IPS DF 4.7 (cell line): ENCODE results near the gene CDCA7L.

Experiments
- DNase-seq: peaks from one replicate; pipeline ENCODE4 v3.0.0-alpha.2; 2013; ENCODE audit warnings: low spot score; ENCODE audit errors: extremely low read depth

Gene CDCA7L, protein sequence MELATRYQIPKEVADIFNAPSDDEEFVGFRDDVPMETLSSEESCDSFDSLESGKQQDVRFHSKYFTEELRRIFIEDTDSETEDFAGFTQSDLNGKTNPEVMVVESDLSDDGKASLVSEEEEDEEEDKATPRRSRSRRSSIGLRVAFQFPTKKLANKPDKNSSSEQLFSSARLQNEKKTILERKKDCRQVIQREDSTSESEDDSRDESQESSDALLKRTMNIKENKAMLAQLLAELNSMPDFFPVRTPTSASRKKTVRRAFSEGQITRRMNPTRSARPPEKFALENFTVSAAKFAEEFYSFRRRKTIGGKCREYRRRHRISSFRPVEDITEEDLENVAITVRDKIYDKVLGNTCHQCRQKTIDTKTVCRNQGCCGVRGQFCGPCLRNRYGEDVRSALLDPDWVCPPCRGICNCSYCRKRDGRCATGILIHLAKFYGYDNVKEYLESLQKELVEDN

GRCh38 chr7:21945454-21946221 is at the start of gene CDCA7L:
Gene CDCA7L, minus strand, starts transcription at chr7:21945899. Its CDS starts 95 bp downstream, at chr7:21945804.
- DNase-seq = no peak

DNA sequence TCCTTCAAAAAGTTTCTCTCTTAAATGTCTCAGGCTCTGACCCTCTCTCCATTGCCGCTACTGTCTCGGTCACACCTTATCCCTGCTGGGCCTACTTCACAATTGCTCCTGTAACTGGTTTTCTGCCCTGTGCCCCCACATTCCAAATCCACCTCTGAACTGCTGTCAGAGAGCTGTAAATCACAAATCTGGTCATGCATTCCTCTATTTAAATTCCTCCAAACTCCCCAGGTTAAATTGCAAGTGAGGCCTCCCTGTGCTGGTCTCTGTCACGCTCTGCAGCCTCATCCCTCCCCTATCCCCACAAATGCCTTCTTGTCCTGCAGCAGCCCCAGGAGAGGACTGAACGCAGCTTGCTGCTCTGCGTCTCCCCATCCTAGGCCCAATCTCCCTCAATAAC is 40.4 kb upstream of the CDCA7L start:
- DNase-seq = no peak

GRCh38 chr7:21984042-21984441 is 38.3 kb upstream of the CDCA7L start:
- DNase-seq = no peak

DNA sequence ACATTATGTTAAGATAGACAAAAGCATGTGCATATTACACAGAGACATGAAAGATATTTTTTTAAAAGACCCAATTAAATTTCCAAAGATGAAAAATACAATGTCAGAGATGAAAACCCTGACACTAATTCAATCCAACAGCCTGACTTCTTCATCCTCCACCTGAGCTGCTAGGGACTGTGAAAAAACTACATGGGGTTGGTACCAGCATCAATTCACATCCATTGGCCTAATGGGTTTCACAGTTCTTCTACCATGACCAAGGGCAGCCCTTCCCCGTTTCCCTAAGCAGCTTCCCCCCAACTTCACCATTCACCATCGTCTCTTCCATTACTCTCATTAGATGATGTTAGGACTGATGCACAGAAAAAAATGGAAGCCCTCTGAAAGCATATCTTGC is 37.4 kb upstream of the CDCA7L start:
- DNase-seq = no peak

DNA sequence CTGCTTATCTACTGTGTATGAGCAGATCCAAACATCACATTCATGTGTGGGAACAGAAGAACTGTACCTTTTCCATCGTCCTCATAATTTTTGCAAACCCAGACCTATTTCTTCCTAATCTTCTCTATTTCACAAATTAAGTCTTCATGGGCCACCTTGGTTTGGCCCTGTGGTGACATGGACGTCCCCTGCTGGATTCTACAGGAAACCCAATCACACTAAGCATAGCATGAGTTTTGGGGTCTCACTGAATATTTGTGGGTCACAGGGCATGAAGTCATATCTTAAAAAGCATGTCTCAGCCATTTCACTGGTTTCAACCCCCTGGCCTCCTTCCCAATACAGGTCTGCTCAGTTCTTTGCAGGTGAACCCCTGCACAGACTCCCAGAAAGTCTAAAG is 35.8 kb upstream of the CDCA7L start:
- DNase-seq = no peak

DNA sequence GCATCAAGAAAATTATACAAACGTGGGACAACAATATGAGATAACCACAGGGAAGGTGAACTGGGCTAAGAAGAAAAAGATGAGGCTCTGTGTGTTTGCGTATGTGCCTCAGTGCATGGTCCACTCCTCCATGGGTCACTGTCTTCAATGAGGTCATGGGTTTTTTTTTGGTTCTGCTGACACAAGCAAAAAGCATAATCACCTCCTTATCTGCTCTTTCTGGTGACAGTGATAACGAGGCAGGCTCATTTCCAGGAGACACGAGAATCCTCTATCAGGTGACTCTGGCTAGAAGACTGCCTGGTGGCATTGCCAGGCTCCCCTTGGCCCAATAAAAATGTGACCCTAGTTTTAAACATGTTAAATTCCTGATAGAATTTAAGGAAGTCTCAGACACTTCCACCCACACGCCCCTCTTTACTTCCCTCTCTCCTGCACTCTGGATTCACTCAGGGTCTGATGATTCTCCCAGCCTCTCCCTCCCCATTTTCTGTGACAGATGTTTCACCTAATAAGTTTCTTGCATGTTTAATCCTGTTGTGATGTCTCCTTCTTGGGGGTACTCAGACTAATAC is 35.3 kb upstream of the CDCA7L start:
- DNase-seq = no peak

- no peak for DNase-seq
Observed at GRCh38 chr7:21972397-21972784, 26.7 kb upstream of the CDCA7L start.

- DNase-seq = no peak
Observed at GRCh38 chr7:21971780-21972396, 26.2 kb upstream of the CDCA7L start.

- DNase-seq = no peak
Observed at GRCh38 chr7:21969822-21970221, 24.1 kb upstream of the CDCA7L start.

DNA sequence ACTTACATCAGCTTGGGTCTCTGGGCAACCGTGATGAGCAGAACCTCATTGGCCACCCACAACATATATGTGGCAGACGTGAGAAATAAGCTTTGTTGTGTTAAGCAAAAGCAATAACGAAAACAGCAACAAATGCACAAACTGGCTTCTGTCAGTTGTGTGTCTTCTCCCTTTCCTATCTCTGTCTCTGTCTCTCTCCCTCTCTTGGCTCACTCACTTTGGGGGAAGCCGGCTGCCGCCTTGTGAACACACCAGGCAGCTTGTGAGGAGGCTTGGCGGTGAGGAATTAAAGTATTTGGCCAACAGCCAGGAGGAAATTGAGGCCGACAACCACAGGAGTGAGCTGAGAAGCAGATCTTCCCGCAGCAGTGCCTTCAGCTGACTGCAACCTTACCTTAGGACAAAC is 21.9 kb upstream of the CDCA7L start:
- DNase-seq = no peak

GRCh38 chr7:21966271-21966670 is 20.6 kb upstream of the CDCA7L start:
- DNase-seq = no peak

DNA sequence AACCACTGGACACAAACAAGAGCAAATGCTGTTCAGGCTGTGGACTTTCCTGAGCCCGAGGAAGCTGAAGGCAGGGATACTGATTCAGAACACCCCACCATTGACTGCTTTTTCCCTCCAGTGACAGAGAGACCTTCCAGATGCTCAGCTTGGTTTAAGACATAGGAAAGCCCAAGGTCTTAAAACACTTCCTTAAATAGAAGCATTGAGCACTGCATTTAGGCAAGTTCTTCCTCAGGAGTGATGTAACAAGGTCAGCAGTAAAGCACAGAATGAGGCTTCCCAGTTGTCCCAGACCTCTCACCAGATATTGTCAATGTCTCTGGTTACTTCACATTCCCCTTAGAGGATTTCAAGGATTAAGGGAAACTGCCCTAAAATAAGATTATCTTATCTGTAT is 19.6 kb upstream of the CDCA7L start:
- DNase-seq = no peak

DNA sequence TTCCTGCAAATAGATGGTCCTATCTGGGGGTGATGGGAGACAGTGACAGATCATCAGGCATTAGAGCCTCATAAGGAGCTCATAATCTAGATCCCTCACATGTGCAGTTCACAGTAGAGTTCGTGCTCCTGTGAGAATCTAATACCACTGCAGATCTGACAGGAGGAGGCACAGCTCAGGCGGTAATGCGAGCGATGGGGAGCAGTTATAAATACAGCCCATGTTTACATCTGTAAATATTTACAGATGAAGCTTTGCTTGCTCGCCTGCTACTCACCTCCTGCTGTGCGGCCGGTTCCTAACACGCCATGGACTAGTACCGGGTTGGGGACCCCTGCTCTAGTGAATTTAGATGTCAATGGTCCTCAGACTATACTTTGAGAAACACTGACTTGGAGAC is 17.0 kb upstream of the CDCA7L start:
- no peak for DNase-seq

DNA sequence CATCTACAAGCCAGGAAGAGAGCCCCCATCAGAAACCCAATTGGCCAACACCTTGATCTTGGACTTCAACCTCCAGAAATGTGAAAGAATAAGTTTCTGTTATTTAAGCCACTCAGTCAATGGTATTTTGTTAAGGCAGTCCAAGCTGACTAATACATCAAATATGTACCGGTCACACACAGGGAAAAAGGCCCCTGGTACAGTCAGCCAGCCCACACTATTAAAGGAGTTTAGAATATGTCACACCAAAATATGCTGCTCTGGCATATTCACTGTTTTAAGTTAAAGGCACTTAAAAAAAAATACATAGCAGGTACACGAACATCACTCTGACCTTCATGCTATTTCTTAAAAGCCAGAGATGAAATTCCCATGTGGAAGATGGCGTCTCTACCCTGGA is 15.2 kb upstream of the CDCA7L start:
- no peak for DNase-seq

- DNase-seq = no peak
Observed at GRCh38 chr7:21959387-21959776, 13.7 kb upstream of the CDCA7L start.

- no peak for DNase-seq
Observed at GRCh38 chr7:21953781-21954180, 8.1 kb upstream of the CDCA7L start.

DNA sequence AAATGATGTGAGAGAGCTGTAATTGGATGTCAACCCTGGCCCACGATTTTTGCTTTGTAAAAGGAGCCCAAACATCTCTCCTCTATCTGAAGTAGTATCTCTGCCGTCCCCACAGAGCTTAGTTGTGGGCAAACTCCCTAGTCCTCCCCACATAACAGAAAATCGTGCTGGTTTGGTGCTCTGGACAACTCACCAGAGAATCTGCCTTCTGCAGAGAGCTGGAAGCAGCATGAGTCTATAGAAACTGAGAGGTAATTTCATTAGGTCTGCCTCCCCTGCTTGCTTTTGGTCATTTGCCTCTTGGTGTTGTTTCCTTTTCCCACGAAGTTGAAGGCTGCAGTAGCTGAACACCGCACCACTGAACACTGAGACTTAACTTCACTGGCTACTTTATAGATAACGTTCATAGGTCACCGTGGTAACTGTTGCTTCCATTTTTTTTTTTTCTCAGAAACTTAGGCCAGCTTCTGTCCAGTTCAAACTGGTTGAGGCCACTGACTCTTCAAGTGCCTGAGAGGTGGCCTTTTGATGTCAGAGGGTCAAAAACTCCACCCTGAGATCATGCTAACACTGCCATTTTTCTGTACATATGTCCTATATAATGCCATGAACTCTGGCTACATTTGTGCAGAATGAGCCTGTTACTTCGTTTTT is 3.3 kb upstream of the CDCA7L start:
- DNase-seq = no peak

DNA sequence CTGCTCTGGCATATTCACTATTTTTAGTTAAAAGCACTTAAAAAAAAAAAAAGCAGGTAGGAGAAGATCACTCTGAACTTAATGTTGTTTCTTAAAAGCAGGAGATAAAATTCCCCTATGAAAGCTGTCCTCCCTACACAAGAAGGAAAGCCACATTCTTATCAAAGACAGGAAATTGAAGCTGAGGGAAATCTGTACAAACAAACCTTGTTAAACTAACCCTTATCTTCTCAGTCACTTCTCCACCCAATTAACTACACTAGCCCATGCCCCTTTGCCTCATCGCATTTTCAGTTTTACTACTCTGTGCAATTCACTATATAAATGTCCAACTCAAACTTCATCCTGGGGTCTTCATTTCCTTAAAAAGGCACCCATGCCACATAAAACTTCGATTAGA is 2.7 kb upstream of the CDCA7L start:
- DNase-seq = no peak

GRCh38 chr7:21947946-21948345 is 2.2 kb upstream of the CDCA7L start:
- no peak for DNase-seq

DNA sequence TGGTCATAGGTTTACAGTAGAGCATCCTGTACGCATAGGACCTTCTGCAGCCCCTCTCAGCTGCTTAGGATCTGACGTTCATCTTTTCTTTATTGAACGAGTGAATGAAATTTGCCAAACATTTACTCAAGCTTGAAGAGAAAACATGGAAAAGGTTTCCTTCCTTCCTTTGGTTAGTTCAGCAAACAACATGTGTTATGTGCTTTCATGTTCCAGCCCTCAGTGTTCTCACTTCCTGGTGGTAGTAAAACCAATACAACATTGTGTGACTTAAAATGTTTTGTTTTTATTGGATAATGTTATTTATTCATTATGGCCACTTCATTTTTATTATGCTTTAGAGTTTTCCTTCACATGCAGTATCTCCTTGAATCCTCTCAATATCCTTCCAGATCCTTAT is 1.4 kb upstream of the CDCA7L start:
- no peak for DNase-seq

DNA sequence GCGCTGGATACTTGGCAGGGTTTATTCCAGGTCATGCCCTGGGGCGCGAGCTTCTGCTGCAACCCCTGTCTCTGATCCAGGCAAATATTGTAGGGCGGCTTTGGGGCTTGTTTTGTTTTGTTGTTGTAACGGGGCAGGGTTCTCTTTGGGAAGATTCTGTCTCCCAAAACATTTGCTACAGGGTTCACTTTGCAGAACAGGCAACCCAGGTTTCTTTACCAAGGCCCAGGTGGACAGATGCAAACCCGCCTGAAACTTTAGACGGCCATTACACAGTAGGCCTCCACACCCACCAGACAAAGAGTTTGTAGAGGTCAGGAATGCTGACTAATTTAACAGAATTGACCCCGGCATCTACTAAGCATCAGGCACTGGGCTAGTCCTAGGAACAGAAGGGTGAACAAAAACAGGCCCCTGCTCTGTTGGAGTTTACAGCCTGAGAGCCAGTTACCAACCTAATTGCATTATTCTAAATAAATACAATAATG is 567 bp upstream of the CDCA7L start:
- no peak for DNase-seq
